KOPT-K1 (cell line): ENCODE measurements around the gene MNAT1.

ENCODE experiments used
- H3K27ac ChIP-seq: fragments of 200-600 bp; sonication (generic); 2 replicates; pipeline ENCODE4 v1.5.1; 2016; ENCODE audit warnings: antibody characterized with exemption, mild to moderate bottlenecking, low read depth, low read length; ENCODE audit not compliant: poor library complexity, severe bottlenecking
- H3K36me3 ChIP-seq: fragments of 200-600 bp; sonication (generic); 2 replicates; pipeline ENCODE4 v1.5.1; 2017; ENCODE audit warnings: antibody characterized with exemption, mild to moderate bottlenecking, low read length, moderate library complexity; ENCODE audit not compliant: insufficient read depth
- H3K9me3 ChIP-seq: fragments of 200-600 bp; sonication (generic); 2 replicates; pipeline ENCODE4 v1.5.1; 2017; ENCODE audit warnings: antibody characterized with exemption, low read length, mild to moderate bottlenecking; ENCODE audit not compliant: insufficient read depth, poor library complexity, severe bottlenecking

MNAT1 gene

DNA sequence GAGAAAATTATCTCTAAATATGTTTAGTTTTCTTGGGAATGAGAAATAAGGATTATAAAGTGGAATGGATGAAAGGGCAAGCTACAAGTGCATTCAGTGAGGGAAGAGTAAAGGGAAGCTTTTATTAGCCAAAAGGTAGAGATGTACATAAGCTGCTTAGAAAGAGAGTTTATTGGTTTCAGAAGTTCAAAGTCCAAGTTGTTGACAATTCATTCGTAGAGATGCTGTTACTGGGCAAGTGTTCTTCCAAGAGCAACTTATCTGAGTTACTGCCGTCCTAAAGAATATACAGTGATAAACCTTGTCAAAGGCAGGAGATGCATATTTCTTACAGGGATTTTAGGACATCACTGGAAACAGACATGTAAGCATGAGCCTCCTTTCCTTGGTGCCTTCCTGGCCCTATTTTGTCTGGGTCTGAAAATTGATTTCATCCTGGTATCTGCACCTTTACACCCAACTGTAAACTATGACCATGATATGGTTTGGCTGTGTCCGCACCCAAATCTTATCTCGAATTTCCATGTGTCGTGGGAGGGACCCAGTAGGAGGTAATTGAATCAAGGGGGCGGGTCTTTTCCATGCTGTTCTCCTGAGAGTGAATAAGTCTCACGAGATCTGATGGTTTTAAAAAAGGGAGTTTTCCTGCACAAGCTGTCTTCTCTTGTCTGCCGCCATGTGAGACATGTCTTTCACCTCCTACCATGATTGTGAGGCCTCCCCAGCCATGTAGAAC, 199.5 kb downstream of the MNAT1 start:
- no peaks in the 10 kb centered on the region for H3K9me3 ChIP-seq
- H3K36me3 ChIP-seq, result no peaks in the 10 kb centered on the region
- H3K27ac ChIP-seq, result no peak overlapping the region

DNA sequence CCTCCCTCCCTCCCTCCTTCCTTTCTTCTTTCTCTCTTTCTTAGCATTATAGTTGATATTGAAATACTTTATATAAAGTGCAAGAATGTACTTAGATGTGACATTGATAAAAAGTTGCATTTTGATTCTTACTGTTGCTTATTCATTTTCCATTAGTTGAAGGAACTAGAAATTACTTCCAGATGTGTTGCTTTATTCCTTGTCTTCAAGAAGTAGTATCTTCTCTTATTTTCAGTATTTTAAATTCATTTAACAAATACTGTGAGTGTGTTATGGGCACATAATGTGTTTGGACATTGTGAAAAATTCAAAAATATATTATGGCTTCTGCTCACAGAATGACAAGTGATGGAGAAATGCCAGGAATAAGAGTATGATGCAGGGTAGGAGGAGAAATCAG, 200.8 kb downstream of the MNAT1 start:
- Histone ChIP-seq H3K36me3 (no peaks in the 10 kb centered on the region), H3K27ac (no peak overlapping the region)

DNA sequence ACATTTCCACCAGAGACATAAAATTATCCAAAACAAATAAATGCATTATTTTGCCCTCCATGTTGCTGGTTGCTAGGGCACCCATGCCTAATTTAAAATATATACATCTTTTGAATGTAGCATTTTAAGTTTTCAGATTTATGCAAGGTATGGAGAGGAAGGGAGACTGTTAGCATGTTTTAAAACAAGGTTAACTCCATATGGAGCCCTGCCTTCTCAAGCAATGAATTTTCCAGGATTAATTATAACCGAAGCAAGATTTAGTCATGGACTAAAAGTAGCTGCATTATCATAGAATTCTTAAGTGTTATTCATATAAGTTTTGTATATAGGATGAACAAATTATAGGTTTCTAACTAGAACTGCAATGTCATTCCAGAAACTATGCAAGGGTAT, 209.1 kb downstream of the MNAT1 start:
- Histone ChIP-seq H3K36me3 (no peaks in the 10 kb centered on the region; the same call in 1 of the 2 replicates), H3K9me3 (no peaks in the 10 kb centered on the region), H3K27ac (no peak overlapping the region)

More for the DNA sequence above, 200.8 kb downstream of the MNAT1 start:
- H3K9me3 ChIP-seq, result no peaks in the 10 kb centered on the region

DNA sequence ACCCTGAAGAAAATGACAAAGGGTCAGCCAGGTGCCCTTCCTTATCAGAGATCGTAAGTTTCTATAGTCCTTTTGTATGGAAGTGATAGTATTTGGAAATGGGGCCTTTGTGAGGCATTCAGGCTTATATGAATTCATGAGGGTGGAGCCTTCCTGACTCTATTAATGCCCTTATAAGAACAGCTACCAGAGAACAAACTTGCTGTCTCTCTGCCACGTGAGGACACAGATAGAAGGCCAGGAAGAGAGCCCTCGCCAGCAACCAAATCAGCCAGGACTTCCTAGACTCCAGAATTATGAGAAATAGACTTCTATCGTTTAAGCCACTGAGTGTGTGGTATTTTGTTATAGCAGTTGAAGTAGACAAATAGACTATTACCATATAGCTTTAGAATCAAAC, 209.6 kb downstream of the MNAT1 start:
- Histone ChIP-seq H3K9me3 (no peaks in the 10 kb centered on the region), H3K27ac (no peak overlapping the region), H3K36me3 (no peaks in the 10 kb centered on the region; the same call in 1 of the 2 replicates)

DNA sequence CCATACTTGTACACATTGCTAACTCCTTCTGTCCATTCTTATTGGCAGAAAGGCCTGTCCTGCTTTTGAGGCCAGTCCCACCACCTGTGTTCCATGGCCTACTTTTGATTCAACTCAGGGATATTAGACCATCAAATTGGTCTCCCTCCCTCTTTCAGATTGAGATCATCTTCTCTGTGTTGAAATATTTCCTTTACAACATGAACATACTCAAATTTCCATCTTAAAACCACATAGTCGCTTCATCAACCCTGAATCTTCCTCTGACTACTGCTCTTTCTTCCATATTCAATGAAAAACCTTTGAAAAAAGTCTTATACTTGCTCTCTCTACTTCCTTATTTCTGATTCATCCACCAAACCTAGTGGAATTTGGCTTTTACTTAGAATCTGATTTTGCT, 211.4 kb downstream of the MNAT1 start:
- H3K9me3 ChIP-seq, result no peaks in the 10 kb centered on the region
- H3K27ac ChIP-seq, result no peak overlapping the region
- H3K36me3 ChIP-seq, result no peaks in the 10 kb centered on the region; the same call in 1 of the 2 replicates

DNA sequence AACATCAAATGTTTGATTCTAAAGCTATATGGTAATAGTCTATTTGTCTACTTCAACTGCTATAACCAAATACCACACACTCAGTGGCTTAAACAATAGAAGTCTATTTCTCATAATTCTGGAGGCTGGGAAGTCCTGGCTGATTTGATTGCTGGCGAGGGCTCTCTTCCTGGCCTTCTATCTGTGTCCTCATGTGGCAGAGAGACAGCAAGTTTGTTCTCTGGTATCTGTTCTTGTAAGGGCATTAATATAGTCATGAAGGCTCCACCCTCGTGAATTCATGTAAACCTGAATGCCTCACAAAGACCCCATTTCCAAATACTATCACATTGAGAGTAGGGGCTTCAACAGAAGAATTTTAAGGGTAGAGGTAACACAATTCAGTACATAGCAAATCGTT, 212.2 kb downstream of the MNAT1 start:
- H3K27ac ChIP-seq, result no peak overlapping the region
- H3K9me3 ChIP-seq, result no peaks in the 10 kb centered on the region
- no peaks in the 10 kb centered on the region; the same call in 1 of the 2 replicates for H3K36me3 ChIP-seq

DNA sequence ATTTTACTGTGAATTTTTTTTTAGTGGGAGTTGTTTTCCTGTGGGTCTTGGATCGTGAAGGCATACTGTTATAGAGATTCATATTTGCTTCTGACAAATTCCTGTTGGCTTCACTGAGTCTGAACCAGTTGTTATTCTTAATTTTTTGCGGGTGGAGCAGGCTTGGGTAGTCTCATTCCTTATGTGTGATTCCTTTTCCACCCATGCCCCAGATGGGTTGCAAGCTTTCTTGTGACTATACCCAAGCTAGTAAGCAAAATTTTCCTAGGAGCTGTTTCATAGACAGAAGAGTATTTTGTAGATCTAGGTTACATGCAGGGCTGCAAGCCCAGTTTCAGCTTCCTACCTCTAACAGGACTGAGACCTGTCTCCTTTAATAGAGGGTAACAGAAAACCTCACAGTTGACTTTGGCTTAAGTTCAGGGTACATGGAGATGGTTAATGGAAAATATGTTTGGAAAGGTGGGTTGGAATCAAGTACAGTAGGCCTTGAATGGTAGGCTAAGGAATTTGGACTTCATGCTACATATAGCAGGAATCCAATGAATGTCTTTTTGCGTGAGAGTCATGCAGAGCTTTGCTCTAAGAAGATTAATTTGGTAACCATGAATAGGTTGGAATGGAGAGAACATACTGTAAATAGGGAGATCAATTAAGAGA, 217.3 kb downstream of the MNAT1 start:
- H3K9me3 ChIP-seq, result peaks cover 8% of the 10 kb centered on the region
- H3K36me3 ChIP-seq, result no peaks in the 10 kb centered on the region
- H3K27ac ChIP-seq, result no peak overlapping the region

DNA sequence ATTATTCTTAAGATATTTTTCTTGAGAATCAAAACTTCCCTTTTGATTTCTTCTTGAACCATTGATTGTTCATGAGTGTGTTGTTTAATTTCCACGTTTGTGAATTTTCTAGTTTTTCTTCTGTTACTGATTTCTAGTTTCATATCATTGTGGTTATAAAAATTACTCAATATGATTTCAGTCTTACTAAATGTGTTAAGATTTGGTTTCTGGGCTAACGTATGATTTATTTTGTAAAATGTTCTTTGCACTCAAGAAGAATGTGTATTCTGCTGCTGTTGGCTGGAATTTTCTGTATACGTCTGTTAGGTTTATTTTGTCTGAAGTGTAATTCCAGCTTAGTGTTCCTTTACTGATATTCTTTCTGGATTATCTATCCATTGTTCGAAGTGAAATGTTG, 221.6 kb downstream of the MNAT1 start:
- H3K9me3 ChIP-seq, result peaks cover 34% of the 10 kb centered on the region
- no peak overlapping the region for H3K27ac ChIP-seq
- peaks cover 4% of the 10 kb centered on the region; the same call in 1 of the 2 replicates for H3K36me3 ChIP-seq

DNA sequence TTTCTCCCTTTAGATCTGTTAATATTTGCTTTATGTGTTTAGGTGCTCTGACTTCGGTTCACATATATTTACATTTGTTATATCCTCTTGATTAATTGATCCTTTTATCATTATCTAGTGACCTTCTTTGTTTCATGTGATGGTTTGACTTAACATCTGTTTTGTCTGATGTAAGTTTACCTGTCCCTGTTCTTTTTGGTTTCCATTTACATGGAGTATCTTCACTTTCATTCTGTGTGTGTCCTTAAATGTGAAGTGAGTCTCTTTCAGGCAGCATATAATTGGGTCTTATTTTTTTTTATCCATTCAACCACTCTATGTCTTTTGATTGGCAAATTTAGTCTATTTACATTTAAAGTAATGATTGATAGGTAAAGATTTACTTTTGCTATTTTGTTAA, 222.1 kb downstream of the MNAT1 start:
- Histone ChIP-seq H3K36me3 (peaks cover 4% of the 10 kb centered on the region; the same call in 1 of the 2 replicates), H3K27ac (no peak overlapping the region), H3K9me3 (peaks cover 34% of the 10 kb centered on the region)

DNA sequence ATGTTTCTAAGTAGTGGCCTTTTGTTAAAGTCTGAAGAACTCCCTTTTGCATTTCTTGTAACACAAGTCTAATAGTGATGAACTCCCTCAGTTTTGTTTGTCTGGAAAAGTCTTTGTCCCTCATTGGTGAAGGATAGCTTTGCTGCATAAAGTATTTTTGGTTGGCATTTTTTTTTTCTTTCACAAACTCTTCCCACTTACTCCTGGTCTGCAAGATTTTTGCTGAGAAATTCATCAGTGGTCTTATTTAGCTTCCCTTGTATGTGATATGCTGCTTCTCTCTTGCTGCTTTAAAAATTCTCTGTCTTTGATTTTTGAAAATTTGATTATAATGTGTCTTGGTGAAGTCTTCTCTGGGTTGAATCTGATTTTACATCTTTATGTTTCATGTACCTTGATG, 223.6 kb downstream of the MNAT1 start:
- no peak overlapping the region for H3K27ac ChIP-seq
- H3K36me3 ChIP-seq, result peaks cover 4% of the 10 kb centered on the region; the same call in 1 of the 2 replicates
- peaks cover 34% of the 10 kb centered on the region for H3K9me3 ChIP-seq

DNA sequence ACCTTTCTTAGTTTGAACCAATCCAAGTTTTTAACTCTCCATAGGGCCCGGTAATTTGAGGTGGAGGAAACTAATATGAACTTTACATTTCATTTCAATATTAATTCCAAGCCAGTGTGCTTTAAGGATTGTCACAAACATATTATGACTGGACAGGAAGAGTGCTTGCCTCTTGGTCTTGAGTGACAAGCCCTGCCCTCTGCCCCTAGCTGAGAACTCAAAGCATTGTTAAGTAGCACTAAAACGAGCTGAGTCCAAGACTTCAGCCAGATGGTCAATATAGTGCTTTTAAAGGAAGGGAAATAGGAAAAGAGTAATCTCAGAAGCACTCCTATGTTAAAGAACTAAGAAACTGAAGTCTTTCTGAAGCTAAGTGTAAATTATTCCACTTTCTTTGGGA, 229.2 kb downstream of the MNAT1 start:
- Histone ChIP-seq H3K9me3 (peaks cover 8% of the 10 kb centered on the region), H3K36me3 (0 out of 2 replicates have a peak, but pooled peaks cover 3% of the 10 kb centered on the region), H3K27ac (no peak overlapping the region)

DNA sequence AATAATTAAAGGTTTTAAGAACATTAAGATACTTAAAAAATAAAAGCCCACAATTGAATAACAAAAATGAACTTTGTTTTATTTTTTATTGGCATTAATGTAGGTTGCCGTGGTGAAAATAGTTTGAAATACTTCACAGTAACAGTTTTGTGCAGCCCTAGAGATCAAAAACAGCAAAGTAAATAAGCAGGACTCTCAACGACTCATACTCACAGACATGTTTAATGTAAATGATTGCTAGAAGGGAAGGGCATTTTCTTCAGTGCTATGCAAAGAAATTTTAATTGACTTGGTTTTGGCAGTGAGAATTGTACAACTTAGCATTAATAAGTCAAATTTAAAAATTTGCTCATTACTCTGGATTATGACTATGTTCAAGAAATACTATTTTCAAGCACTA, 230.3 kb downstream of the MNAT1 start:
- H3K27ac ChIP-seq, result no peak overlapping the region
- H3K9me3 ChIP-seq, result no peaks in the 10 kb centered on the region
- H3K36me3 ChIP-seq, result no peaks in the 10 kb centered on the region

DNA sequence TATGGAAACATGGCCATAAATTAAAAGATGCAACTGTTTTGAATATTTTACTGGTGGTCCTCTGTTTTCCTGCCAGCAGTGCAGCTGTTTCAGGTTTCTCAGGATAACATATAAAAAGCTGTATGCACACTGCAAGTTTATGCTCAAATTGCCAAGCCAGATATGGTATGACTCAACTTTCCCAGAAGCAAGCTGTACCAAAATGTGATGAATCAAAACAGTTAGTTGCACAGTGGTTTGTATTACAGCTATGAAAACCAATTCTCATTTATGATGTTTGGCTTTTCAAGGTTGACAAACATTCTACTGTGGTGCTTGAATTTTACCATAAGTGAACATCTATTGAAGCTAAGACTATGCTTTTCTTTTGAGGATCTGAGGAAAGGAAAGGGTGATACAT, 230.8 kb downstream of the MNAT1 start:
- no peaks in the 10 kb centered on the region for H3K36me3 ChIP-seq
- no peak overlapping the region for H3K27ac ChIP-seq
- H3K9me3 ChIP-seq, result no peaks in the 10 kb centered on the region

DNA sequence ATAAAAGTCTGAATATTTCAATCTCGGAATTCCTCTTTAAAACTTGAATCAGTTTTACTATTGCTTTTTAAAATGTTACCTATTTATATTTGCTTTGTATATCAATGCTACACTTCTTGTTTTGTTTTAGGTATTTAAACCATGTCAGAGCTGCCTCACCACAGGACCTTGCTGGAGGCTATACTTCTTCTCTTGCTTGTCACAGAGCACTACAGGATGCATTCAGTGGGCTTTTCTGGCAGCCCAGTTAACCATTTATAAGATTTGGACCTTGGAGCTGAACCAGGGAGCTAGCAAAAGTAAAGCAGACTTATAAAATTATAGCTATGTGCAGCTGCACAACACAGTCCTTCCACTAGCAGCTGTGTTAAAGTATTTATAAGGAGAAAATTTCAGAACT, 233.5 kb downstream of the MNAT1 start:
- Histone ChIP-seq H3K36me3 (peaks cover under 1% of the 10 kb centered on the region), H3K27ac (no peak overlapping the region), H3K9me3 (no peaks in the 10 kb centered on the region)

DNA sequence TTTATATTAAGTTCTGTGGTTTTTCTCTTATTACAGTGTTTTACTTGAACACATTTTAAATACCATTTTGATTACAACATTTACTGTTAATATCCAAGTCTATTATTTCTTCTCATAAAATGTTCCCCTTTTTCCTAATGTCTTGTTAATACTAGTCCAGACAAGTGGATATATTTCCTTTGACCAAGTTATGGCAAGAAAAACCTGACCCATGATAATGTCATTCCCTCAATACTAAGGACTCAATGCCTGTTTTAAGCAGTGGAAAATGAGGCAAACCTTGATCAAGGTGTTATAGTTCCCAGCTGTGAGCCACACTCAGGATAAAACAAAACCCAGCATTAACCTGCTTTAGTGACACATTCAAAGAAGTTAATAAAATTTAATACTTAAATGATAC, 234.1 kb downstream of the MNAT1 start:
- Histone ChIP-seq H3K9me3 (no peaks in the 10 kb centered on the region), H3K27ac (no peak overlapping the region)

DNA sequence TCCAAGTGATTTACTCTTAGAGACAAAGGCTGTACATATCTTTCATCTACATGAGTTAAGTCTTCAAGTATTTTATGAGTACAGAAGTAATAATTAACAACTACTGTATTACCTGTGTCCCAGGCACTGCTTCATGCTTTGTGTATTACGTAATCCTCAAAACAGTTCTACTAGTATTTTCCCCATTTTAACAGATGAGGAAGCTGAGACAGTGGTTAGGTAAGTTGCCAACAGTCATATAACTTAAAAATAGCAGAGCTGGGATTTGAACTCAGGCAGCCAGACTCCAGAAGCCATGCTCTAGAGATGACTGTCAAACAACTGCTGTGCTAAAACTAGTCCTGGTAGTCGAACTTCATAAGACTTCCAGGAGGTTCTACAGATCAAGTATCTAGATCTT, 235.6 kb downstream of the MNAT1 start:
- H3K9me3 ChIP-seq, result no peaks in the 10 kb centered on the region
- H3K27ac ChIP-seq, result no peak overlapping the region
- H3K36me3 ChIP-seq, result peaks cover 16% of the 10 kb centered on the region

More for the DNA sequence above, 234.1 kb downstream of the MNAT1 start:
- H3K36me3 ChIP-seq, result peaks cover 7% of the 10 kb centered on the region
